ENCODE measurements around the gene KY.

GRCh38 chr3:134649106-134649705 lies 1.6 kb downstream of the KY start:
- TF ChIP-seq TCF12 (IDR thresholded peaks at IDR 0.05; ENCODE audit: low read depth, low read length) (no peak), CTCF (IDR thresholded peaks at IDR 0.05; ENCODE audit: control extremely low read depth in 1 of 3, insufficient read depth in 1 of 3, low read depth in 1 of 3, low read length in 3 of 3) (no peak)

All from H1 (cell line).